Hepatocyte (in vitro differentiated cells): ENCODE data around the gene CAB39L. TPM values are rescaled to one million over a fixed set of nuclear protein-coding genes. Genes with fewer than 3 reads are reported as not detected.

ENCODE experiments used
- DNase-seq: peaks from one replicate; pipeline ENCODE4 v3.0.0-alpha.2; 2016; ENCODE audit warnings: low spot score
- H2AFZ ChIP-seq: fragments of 200-600 bp; sonication (generic); 2 replicates; pipeline ENCODE4 v1.6.0; 2016; ENCODE audit warnings: antibody characterized with exemption, mild to moderate bottlenecking
- H3K27ac ChIP-seq: fragments of 200-600 bp; sonication (generic); 2 replicates; pipeline ENCODE4 v1.5.1; 2016; ENCODE audit warnings: mild to moderate bottlenecking
- H3K27me3 ChIP-seq: fragments of 200-600 bp; sonication (generic); 2 replicates; pipeline ENCODE4 v1.6.1; 2016
- H3K36me3 ChIP-seq: fragments of 200-600 bp; sonication (generic); replicated peaks from 2 replicates; pipeline ENCODE4 v1.5.1; 2016; ENCODE audit warnings: low read depth; ENCODE audit not compliant: insufficient read depth
- H3K4me1 ChIP-seq: fragments of 200-600 bp; sonication (generic); 2 replicates; pipeline ENCODE4 v1.5.1; 2016; ENCODE audit warnings: mild to moderate bottlenecking, moderate library complexity; ENCODE audit not compliant: insufficient read depth
- H3K4me2 ChIP-seq: fragments of 200-600 bp; sonication (generic); 2 replicates; pipeline ENCODE4 v1.6.0; 2016
- H3K4me3 ChIP-seq: fragments of 200-600 bp; sonication (generic); 2 replicates; pipeline ENCODE4 v1.5.1; 2016; ENCODE audit warnings: mild to moderate bottlenecking
- H3K79me2 ChIP-seq: fragments of 200-600 bp; sonication (generic); 2 replicates; pipeline ENCODE4 v1.6.0; 2017; ENCODE audit warnings: mild to moderate bottlenecking
- H3K9me2 ChIP-seq: fragments of 200-600 bp; sonication (generic); replicated peaks from 2 replicates; pipeline ENCODE4 v1.6.0; 2017; ENCODE audit warnings: mild to moderate bottlenecking; ENCODE audit not compliant: insufficient read depth
- H3K9me3 ChIP-seq: fragments of 200-600 bp; sonication (generic); 2 replicates; pipeline ENCODE4 v1.5.1; 2016; ENCODE audit warnings: low read depth, mild to moderate bottlenecking
- H4K20me1 ChIP-seq: fragments of 200-600 bp; sonication (generic); 2 replicates; pipeline ENCODE4 v1.6.0; 2016; ENCODE audit warnings: mild to moderate bottlenecking; ENCODE audit not compliant: insufficient read depth, poor library complexity, severe bottlenecking
- CTCF ChIP-seq: fragments of 200-600 bp; sonication (generic); IDR thresholded peaks from 2 replicates; pipeline ENCODE4 v1.5.1; 2016; ENCODE audit warnings: antibody characterized with exemption, mild to moderate bottlenecking; ENCODE audit not compliant: poor library complexity
- EZH2 ChIP-seq: fragments of 200-600 bp; sonication (generic); IDR thresholded peaks from 2 replicates; pipeline ENCODE4 v1.6.1; 2016; ENCODE audit warnings: antibody characterized with exemption, mild to moderate bottlenecking, borderline replicate concordance
- EZH2phosphoT487 ChIP-seq: fragments of 200-600 bp; sonication (generic); IDR thresholded peaks from one replicate; pipeline ENCODE4 v1.6.1; 2018; ENCODE audit warnings: antibody characterized with exemption, mild to moderate bottlenecking, low read depth, moderate library complexity; ENCODE audit not compliant: unreplicated experiment, severe bottlenecking
- WGBS: methylation state at CpG from one replicate; pipeline ENCODE4 v1.1.6; 2016; ENCODE audit warnings: low lambda C conversion rate; ENCODE audit errors: missing lambda C conversion rate; 5-methylcytosine and 5-hydroxymethylcytosine counted together
- polyA plus RNA-seq: library from polyadenylated mRNA; unstranded; fragments of >200 nt; fragmentation: Nextera tagmentation; extraction: Ambion mirVana; gene quantifications from 2 replicates; pipeline ENCODE4 v1.2.1, GENCODE V29; 2016
- total RNA-seq: library from RNA; depleted of rRNA; stranded (reverse); fragments of >200 nt; gene quantifications from 2 replicates; pipeline ENCODE4 v1.2.3, GENCODE V29; 2014

Gene CAB39L
- total and polyA plus RNA-seq, 2 experiments from 2014 or later = 13.7 to 20.4 TPM

GRCh38 chr13:49395451-49395865 lies 48.4 kb downstream of the CAB39L start:
- no peak for DNase-seq
- no peak for TF ChIP-seq CTCF
- TF ChIP-seq EZH2phosphoT487 = no peak
- no peak for TF ChIP-seq EZH2
- 92% methylated on average over 1 of the region's 1 CpG for WGBS
- H3K27ac ChIP-seq = no peak overlapping the region
- no peaks in the 10 kb centered on the region for H3K9me3 ChIP-seq
- H3K27me3 ChIP-seq = no peaks in the 10 kb centered on the region
- no peaks in the 10 kb centered on the region for H4K20me1 ChIP-seq
- H3K4me2 ChIP-seq = no peak overlapping the region
- peaks cover 4% of the 10 kb centered on the region for H3K79me2 ChIP-seq
- no peaks in the 10 kb centered on the region for H3K9me2 ChIP-seq
- H2AFZ ChIP-seq = no peak overlapping the region
- H3K4me3 ChIP-seq = no peak overlapping the region
- H3K4me1 ChIP-seq = no peaks in the 10 kb centered on the region
- no peaks in the 10 kb centered on the region for H3K36me3 ChIP-seq

DNA sequence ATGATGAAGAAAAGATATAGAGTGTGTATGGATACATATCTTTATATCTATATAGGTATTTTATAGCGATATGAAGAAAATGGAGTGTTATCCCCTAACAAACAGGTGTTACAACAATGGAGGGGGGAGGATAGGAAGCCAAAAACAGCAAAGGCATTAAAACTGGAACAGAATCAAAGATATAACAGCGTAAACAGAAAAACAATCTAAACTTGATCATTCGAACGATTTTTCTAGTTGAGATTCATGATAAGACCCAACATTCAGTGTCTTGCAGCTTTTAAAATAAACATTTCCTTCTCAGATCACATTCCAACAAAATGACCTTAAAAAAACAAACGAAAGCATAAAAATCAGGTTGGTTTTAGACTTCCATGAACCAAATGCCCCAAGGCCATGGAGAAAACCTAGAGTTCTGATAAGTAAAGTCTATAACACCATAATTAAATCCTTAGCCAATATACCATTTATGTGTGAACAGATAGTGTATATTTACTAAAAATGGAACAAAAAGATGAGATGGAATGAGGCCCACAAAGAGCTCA lies 55.7 kb downstream of the CAB39L start:
- no peak overlapping the region for H3K4me2 ChIP-seq
- H2AFZ ChIP-seq = no peak overlapping the region
- H3K4me1 ChIP-seq = no peaks in the 10 kb centered on the region
- H3K36me3 ChIP-seq = no peaks in the 10 kb centered on the region
- no peaks in the 10 kb centered on the region for H3K27me3 ChIP-seq
- no peaks in the 10 kb centered on the region for H3K9me3 ChIP-seq
- H3K79me2 ChIP-seq = no peaks in the 10 kb centered on the region
- no peaks in the 10 kb centered on the region for H3K9me2 ChIP-seq
- WGBS = 71% methylated on average over 5 of the region's 5 CpGs
- H3K27ac ChIP-seq = no peak overlapping the region
- H4K20me1 ChIP-seq = no peaks in the 10 kb centered on the region
- H3K4me3 ChIP-seq = no peak overlapping the region
- no peak for TF ChIP-seq EZH2
- no peak for DNase-seq

- Histone ChIP-seq H2AFZ (no peak overlapping the region), H4K20me1 (no peaks in the 10 kb centered on the region), H3K79me2 (no peaks in the 10 kb centered on the region), H3K9me3 (no peaks in the 10 kb centered on the region), H3K27ac (no peak overlapping the region), H3K36me3 (no peaks in the 10 kb centered on the region), H3K4me1 (no peaks in the 10 kb centered on the region), H3K4me2 (no peak overlapping the region), H3K9me2 (no peaks in the 10 kb centered on the region), H3K27me3 (no peaks in the 10 kb centered on the region), H3K4me3 (no peak overlapping the region)
- DNase-seq = no peak
- WGBS = 91% methylated on average over 2 of the region's 2 CpGs
- TF ChIP-seq EZH2 (no peak), EZH2phosphoT487 (no peak), CTCF (no peak)
These were observed 57.2 kb downstream of the CAB39L start for GRCh38 chr13:49386664-49387063.

GRCh38 chr13:49376121-49376520 lies 67.7 kb downstream of the CAB39L start:
- Histone ChIP-seq H3K4me3 (no peak overlapping the region), H3K9me3 (no peaks in the 10 kb centered on the region), H3K27me3 (no peaks in the 10 kb centered on the region), H3K27ac (no peak overlapping the region), H3K36me3 (no peaks in the 10 kb centered on the region), H3K4me2 (no peak overlapping the region), H3K4me1 (no peaks in the 10 kb centered on the region), H4K20me1 (no peaks in the 10 kb centered on the region), H3K9me2 (no peaks in the 10 kb centered on the region), H3K79me2 (no peaks in the 10 kb centered on the region), H2AFZ (no peak overlapping the region)
- 79% methylated on average over 3 of the region's 3 CpGs for WGBS
- no peak for TF ChIP-seq EZH2phosphoT487
- no peak for TF ChIP-seq EZH2
- TF ChIP-seq CTCF = no peak
- DNase-seq = no peak
